Panc1 (cell line): Measurements from ENCODE around the gene NSD1. TPM values are rescaled to one million over a fixed set of nuclear protein-coding genes. Genes with fewer than 3 reads are reported as not detected.

Experiments used
- ATAC-seq: fragments of 200-7000 bp; cut with Tn5 transposase; 2 replicates; pipeline ENCODE4 v1.9.1; 2020; ENCODE audit warnings: mild to moderate bottlenecking, moderate library complexity
- BruUV-seq: library from RNA; stranded (reverse); fragments of 400-500 nt; replicated peaks from 2 replicates; lab custom pipeline; 2021; lab: Mats Ljungman, UMichigan
- CTCF ChIA-PET: fragments of 300-600 bp; sonication (Branson Sonifier 250); formaldehyde crosslinking; loops from one replicate; lab custom pipeline; 2022; ENCODE audit warnings: antibody characterized with exemption; lab: Charles Lee
- POLR2A ChIA-PET: fragments of 300-600 bp; sonication (Branson Sonifier 250); formaldehyde crosslinking; loops from one replicate; lab custom pipeline; 2022; ENCODE audit warnings: antibody characterized with exemption; lab: Charles Lee
- DNase-seq: peaks from one replicate; pipeline ENCODE4 v3.0.0-alpha.2; 2010; ENCODE audit warnings: low read depth, low spot score
- H3K27ac ChIP-seq: 2 replicates; pipeline ENCODE4 v1.5.1; 2011; ENCODE audit warnings: mild to moderate bottlenecking, low read length, inconsistent platforms
- H3K27me3 ChIP-seq: fragments of 200-500 bp; sonication (Bioruptor generic); 2 replicates; pipeline ENCODE4 v1.6.0; 2014; ENCODE audit warnings: low read length, inconsistent platforms; ENCODE audit not compliant: control insufficient read depth, insufficient read depth
- H3K36me3 ChIP-seq: fragments of 200-500 bp; sonication (Bioruptor generic); 2 replicates; pipeline ENCODE4 v1.5.1; 2014; ENCODE audit warnings: inconsistent platforms, mild to moderate bottlenecking, low read length, moderate library complexity; ENCODE audit not compliant: control insufficient read depth, insufficient read depth
- H3K4me1 ChIP-seq: 2 replicates; pipeline ENCODE4 v1.5.1; 2011; ENCODE audit warnings: inconsistent platforms, mild to moderate bottlenecking, low read length, moderate library complexity; ENCODE audit not compliant: control insufficient read depth, insufficient read depth
- H3K4me3 ChIP-seq, 2 experiments: 2 replicates each; pipeline ENCODE4 v1.5.1; 2011 to 2012; ENCODE audit warnings: low read depth in 2 of 2, low read length in 2 of 2, mild to moderate bottlenecking in 2 of 2, inconsistent platforms in 1 of 2, moderate library complexity in 1 of 2
- H3K9me3 ChIP-seq: fragments of 200-500 bp; sonication (Bioruptor generic); 2 replicates; pipeline ENCODE4 v1.5.1; 2014; ENCODE audit warnings: low read depth, mild to moderate bottlenecking, inconsistent platforms, low read length, moderate library complexity; ENCODE audit not compliant: control insufficient read depth, insufficient read depth
- CTCF ChIP-seq: fragments of 450-650 bp; IDR thresholded peaks from 2 replicates; pipeline ENCODE4 v1.5.1; 2017; ENCODE audit warnings: mild to moderate bottlenecking
- POLR2AphosphoS5 ChIP-seq: IDR thresholded peaks from 2 replicates; pipeline ENCODE4 v1.6.1; 2012; ENCODE audit warnings: mild to moderate bottlenecking, low read depth, low read length, moderate library complexity
- REST ChIP-seq, 2 experiments: IDR thresholded peaks; 2 replicates each; pipeline ENCODE4 v1.6.1; 2011 to 2012; ENCODE audit warnings: low read depth in 2 of 2, control low read depth in 1 of 2, low read length in 1 of 2, mild to moderate bottlenecking in 1 of 2, moderate library complexity in 1 of 2; ENCODE audit not compliant: insufficient read depth in 1 of 2
- SIN3A ChIP-seq: IDR thresholded peaks from 2 replicates; pipeline ENCODE4 v1.6.1; 2012; ENCODE audit warnings: low read depth, mild to moderate bottlenecking, low read length, moderate library complexity, borderline replicate concordance; ENCODE audit not compliant: insufficient read depth
- TCF7L2 ChIP-seq: IDR thresholded peaks from 2 replicates; pipeline ENCODE4 v1.6.1; 2011; ENCODE audit warnings: mild to moderate bottlenecking, low read depth, low read length, inconsistent platforms
- in situ Hi-C: cut with HindIII; loops from 2 replicates; pipeline ENCODE4 v1.10.0; 2016; ENCODE audit warnings: low sequenced_read_pairs, low pct_unique_long_range_greater_than_20kb
- intact Hi-C: fragments of 100-400 bp; cut with micrococcal nuclease; formaldehyde crosslinking; loops from one replicate; pipeline ENCODE4 v1.10.0; 2022; ENCODE audit not compliant: unreplicated experiment
- total RNA-seq: library from RNA; stranded (reverse); gene quantifications from one replicate; pipeline ENCODE4 v1.2.1, GENCODE V29; 2021; ENCODE audit not compliant: unreplicated experiment

The NSD1 gene
- total RNA-seq, 1 experiment from 2014 or later = 58.7 TPM

GRCh38 chr5:177327539-177328522, 194.3 kb downstream of the NSD1 start:
- DNase-seq (no peak), ATAC-seq (no peak)
- intact Hi-C loops = no loop called here
- Histone ChIP-seq H3K27me3 (no peaks in the 10 kb centered on the region), H3K4me3 (no peak overlapping the region), H3K36me3 (0 out of 2 replicates have a peak, but pooled peaks cover 2% of the 10 kb centered on the region), H3K9me3 (no peaks in the 10 kb centered on the region), H3K27ac (no peak overlapping the region), H3K4me1 (peaks cover 10% of the 10 kb centered on the region)
- ChIA-PET CTCF (interaction anchor here (0.6 kb wide), 1 partner anchor 14 kb away, joined by 4 read pairs; no protein-coding TSS in a partner anchor), POLR2A (interaction anchor here (1.1 kb wide), 1 partner anchor 10 kb away, joined by 3 read pairs; no protein-coding TSS in a partner anchor)
- in situ Hi-C loops = no loop called here
- BruUV-seq = no TSS peak
- TF ChIP-seq REST (IDR thresholded peaks at IDR 0.05; ENCODE audit: insufficient read depth in 1 of 2, low read depth in 2 of 2, low read length in 1 of 2) = no peak
- TF ChIP-seq CTCF = no peak
- no peak for TF ChIP-seq SIN3A
- TF ChIP-seq TCF7L2 = no peak
- no peak for TF ChIP-seq POLR2AphosphoS5

DNA sequence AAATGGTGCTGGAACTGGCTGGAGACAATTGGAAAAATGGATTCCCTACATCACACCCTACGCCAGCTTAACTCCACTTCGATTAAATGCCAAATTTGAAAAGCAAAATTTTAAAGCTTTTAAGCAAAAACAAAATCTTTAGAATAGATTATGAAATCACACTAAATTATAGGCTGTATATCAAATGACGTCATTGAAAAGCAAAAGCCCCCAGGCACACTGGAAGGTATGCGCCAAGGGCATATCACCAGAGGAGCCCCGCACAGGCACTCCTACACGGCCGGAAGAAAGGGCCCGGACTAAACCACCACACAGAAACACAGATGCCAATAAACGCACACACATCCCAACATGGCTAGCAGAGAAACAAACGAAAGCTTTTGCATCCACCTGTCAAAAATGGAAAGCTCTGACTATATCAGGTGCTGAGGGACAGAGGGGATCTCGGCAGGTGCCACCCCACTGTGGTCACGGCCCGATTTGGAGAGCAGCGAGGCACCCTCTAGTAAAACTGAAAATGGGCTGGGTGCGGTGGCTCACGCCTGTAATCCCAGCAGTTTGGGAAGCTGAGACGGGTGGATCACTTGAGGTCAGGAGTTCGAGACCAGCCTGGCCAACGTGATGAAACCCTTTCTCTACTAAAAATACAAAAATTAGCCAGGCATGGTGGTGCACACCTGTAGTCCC, 195.1 kb downstream of the NSD1 start:
- H3K4me1 ChIP-seq = peaks cover 10% of the 10 kb centered on the region
- no peak overlapping the region for H3K27ac ChIP-seq
- 0 out of 2 replicates have a peak, but pooled peaks cover 5% of the 10 kb centered on the region for H3K36me3 ChIP-seq
- no peak overlapping the region for H3K4me3 ChIP-seq
- intact Hi-C loops = no loop called here
- CTCF ChIA-PET = no interaction called here
- TF ChIP-seq TCF7L2 = no peak
- no peak for TF ChIP-seq REST (IDR thresholded peaks at IDR 0.05; ENCODE audit: insufficient read depth in 1 of 2, low read depth in 2 of 2, low read length in 1 of 2)
- TF ChIP-seq SIN3A = no peak
- TF ChIP-seq CTCF = no peak
- no peak for TF ChIP-seq POLR2AphosphoS5
- H3K9me3 ChIP-seq = no peaks in the 10 kb centered on the region
- POLR2A ChIA-PET = interaction anchor here (1.1 kb wide), 1 partner anchor 10 kb away, joined by 3 read pairs; no protein-coding TSS in a partner anchor
- DNase-seq (no peak), ATAC-seq (no peak)
- H3K27me3 ChIP-seq = no peaks in the 10 kb centered on the region
- in situ Hi-C loops = no loop called here
- no TSS peak for BruUV-seq
